ENCODE data around the gene MMP28.

Gene MMP28

GRCh38 chr17:35717475-35717874, 78.0 kb downstream of the MMP28 start:
- DNase-seq: no peak

- DNase-seq: no peak
Observed at GRCh38 chr17:35716897-35717465, 78.5 kb downstream of the MMP28 start.

- no peak for DNase-seq
Observed at GRCh38 chr17:35716173-35716572, 79.3 kb downstream of the MMP28 start.

Data from CD4-positive, alpha-beta T cell treated with Interleukin-4 for 4 hours (primary cell).